ENCODE results near the gene CAST.
"Not testable (repeated sequence)": the region's sequence is repeated elsewhere in the genome, so short reads cannot be mapped to it uniquely, and the experiment has no call there.

The CAST gene

DNA sequence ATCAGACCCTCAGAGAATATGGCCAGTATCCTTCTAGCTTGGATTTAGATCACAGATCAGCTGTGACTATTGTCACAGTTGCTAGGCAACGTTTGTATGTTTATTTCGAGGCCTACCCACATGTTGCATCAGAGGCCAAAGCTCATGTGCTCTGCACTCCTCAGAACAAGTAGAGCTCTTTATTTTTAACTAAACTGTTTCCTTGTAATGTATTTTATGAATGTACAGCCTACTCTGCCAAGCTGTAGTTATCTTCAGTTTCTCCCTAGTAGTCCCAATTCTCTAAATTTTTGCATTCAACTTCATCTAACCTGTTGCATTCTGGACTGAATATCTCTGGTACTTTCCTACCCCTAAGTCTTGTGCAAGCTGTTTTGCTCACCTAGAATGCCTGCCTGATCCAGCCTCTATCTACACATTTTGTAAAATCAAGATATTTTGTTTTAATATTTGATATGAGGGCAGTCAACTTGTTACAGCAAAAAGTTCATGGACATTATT lies 52.8 kb downstream of the CAST start:
- DNase-seq = peak; percentile 40

DNA sequence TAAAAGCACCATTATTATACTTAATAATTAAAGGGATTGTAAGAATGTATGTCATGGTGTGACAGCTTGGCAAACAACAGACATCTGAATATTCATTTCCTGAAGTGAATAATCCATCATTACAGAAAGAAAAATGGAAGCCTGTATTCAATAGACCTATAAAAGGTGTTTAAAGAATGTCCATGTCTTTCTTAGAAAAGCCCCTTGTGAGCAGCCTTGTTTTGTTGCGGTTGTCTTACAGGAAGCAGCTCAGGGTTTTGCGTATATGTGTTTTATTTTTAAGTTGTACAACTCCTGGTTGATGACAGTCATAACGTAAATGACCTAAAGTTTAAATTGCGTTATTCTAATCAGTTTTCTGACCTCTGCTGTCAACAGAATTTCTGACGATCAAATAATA lies 53.8 kb downstream of the CAST start:
- DNase-seq = no peak

DNA sequence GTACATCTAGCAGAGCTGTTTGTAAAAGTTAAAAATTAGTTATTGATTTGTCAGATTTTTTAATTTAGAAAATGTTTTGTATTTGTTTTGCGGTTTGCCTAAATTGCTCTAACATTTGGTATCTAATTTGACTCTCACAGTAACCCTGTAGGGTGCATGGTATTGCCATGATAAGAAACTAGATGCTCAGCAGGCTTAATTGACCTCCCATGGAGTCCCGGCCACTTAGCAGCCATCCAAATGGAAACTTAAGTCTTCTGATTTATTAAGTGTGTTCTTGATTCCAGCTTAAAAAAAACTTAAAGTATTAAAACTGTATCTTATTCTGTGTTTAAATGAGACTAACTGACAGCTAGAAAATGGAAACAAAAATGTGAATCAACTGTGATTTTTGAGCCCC lies 54.5 kb downstream of the CAST start:
- no peak for DNase-seq

DNA sequence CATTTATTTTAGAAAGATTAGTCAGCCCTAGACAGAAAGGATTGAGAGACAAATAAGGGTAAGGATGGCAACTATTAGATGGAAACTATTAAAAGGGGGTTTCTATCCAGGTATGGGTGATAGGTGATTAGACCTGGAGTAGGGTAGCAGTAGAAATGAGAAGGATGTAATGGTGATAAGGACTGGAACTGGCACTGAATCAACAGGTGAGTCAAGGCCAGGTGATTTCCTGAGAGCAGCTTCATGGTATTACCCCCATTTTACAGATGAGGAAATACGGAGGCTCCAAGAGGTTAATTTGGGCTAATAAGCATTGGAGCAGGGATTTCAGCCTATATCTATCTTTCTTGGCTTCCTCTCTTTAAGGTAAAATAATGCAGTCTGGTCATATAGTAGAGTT lies 55.7 kb downstream of the CAST start:
- DNase-seq = no peak

DNA sequence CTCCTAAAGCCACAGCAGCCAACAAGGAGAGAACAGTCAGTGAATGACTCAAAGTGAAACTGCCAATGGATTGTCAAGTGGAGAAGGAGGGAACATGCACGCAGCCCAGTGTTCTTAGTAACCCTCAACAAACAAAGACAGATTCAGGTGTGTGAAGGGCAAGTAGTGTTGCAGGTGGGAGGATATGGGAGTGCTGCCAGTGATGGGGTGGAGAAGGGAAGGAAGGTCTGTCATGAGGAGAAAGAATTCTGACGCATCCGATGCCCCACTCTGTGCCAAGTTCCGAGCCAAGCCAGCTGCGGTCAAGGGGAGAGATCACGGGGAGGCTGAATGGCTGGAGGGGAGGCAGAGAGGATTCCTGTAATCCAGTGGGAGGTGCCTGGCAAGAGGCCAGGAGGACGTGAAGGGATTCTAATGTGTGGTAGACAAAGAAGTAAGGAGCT lies 56.5 kb downstream of the CAST start:
- peak; percentile 64 for DNase-seq

DNA sequence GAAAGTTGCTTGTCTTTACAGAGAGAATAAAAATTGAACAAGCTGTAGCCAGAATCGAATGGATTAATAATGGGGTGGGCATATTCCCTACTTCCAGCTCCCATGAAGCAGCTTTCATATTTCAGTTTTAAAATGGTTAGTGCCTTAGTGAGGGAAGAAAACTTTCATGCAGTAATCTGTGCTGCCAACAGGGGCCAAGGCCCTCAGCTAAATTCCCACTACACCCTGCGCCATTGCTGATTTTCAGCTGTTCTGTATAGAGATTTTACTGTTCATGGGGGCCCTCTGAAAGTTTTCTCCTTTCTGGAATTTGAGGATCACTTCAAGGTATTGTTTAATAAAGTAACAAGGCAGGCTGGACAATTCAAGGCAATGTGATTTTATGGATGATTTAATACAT lies 58.2 kb downstream of the CAST start:
- DNase-seq = no peak

DNA sequence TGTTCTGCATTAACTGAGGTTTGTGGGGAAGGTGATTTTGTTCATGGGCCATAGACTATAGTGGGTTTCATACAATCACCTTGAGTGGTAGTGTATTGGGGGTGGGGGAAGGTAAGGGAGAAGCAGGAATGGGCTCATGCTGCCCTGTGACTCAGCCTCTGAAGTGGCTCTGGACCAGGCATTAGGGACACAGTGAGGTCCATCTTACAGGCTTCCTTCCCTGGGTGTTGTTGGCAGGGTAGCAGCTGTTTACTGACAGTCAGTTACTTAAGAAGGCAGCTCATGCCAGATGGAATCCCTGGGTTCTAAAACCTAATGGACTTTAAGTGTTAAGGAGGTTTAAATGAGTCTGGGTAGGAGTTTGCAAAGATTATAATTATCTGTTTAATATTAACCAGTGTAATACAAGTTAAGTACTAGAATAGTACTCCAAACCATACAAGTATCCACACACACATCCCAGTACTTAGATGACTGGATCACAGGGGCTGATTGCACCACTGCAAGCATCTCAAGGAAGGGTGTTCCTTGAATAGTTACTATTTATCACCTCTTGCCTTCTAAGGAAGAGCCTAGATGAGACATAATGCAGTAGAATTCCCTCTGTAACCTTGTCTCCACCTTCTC lies 59.3 kb downstream of the CAST start:
- DNase-seq = no peak

DNA sequence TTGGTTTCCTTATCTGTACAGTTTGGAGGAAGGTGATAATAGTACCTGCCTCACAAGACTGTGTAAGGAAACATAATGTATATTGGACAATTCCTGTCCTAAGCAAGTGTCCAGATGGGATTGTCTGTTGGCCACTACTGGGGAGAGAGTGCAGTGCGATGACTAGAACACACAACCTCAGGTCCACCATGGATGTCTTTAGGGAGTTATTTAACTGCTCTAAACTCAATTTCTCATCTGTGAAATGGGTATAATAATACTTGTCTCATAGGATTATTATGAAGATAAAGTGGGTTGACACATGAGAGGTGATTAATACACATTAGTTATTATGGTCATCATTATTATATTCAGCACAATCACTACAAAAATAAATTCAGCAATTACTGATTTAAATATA lies 63.1 kb downstream of the CAST start:
- DNase-seq = no peak

DNA sequence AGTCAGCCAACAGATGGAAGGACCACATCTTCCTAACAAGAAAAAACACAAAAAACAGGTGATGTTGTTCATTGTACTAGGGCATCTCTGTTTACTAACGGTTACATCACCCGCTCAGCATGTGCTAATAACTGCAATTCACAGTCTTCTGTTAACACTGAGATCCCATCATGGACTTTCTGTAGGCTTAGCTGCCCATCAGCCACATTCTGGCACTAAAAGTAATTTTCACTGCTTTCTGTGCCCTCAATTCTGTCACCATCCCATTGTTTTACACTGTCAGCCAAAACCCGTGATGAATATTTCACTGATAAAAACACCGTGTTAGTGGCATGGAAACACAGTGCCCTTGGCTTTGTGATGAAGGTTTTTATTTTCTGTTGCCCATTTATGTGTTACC lies 64.6 kb downstream of the CAST start:
- DNase-seq = no peak

DNA sequence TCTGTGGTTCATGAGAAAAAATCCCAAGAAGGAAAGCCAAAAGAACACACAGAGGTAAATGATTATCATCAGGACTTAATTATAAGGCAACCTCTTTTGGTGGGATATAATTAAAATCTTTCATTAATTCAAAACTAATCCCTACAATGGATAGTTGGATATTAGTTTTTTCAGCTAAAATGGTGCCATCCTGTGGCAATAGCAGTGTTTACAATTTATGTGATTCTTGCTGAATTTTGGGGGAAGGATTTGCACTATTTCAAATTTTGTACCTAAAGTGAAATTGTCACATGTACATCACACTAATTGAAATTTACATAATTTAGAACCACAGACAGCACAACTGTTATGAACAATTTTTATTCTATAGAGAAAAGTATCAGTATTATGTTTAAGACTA lies 67.0 kb downstream of the CAST start:
- no peak for DNase-seq

DNA sequence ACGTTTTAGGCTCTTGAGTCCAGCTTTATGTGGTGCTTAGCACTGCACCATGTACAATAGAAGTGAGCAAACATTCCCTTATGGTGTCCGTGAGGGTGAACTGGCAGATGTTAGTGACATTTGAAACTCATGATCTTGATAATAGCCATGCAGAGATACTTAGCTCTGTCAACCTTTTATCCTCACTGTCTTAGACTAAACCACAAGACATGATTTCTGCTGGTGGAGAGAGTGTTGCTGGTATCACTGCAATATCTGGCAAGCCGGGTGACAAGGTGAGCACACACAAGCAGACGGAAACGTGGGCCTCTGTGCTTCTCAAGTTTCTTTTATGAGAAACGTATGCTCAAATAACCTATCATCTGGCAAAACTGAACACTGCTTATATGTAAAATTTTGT lies 68.4 kb downstream of the CAST start:
- DNase-seq = no peak

DNA sequence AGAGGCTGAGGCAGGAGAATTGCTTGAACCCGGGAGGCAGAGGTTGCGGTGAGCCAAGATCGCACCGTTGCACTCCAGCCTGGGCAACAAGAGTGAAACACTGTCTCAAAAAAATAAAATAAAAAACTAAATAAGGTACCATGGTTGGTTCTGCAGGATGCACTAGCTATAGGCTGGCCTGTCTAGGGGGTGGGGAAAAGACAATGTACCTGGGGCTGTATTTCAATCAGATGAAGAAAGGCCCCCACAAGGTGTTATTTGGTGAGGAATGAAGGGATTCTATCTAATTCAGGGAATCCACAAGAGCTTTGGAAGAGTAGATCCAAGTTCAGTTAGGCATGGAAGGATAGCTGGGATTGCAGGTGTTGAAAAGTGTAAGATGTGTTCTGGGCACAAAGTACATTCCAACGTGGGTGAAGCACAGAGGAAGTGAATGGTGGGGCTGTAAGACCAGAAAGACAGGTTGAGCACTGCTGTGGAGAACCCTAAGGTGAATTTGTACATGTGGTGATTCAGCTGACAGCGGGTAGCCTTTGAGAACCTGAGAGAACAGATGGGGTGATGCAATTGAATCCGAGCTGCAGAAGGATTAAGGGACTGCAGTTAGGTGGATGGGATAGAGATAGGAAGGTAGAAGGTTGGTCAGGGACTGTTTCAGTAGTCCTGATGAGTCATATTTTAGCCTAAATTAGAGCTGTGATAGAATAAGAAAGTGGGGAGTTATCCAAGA lies 71.8 kb downstream of the CAST start:
- DNase-seq = no peak

DNA sequence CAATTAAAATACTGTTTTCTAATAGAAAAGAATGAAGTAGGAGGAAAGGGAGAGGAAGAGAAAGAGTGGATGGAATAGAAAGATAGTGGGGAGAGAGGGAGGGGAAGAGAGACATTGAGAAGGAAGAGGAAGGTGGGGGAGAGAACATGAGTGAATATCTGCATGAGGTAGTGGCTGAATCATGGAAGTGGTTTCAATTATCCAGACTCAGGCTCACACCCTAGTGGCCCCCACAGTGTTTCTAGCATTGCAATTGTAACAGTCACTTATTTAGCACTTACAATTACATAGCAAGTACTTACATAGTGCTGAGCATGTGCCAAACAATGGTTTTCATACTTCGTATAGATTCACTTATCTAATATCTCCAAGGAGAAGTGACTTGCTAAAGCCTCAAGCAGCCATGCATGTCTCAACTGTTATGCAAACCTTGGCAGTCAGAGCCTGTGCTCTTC lies 72.7 kb downstream of the CAST start:
- DNase-seq = peak; percentile 34

DNA sequence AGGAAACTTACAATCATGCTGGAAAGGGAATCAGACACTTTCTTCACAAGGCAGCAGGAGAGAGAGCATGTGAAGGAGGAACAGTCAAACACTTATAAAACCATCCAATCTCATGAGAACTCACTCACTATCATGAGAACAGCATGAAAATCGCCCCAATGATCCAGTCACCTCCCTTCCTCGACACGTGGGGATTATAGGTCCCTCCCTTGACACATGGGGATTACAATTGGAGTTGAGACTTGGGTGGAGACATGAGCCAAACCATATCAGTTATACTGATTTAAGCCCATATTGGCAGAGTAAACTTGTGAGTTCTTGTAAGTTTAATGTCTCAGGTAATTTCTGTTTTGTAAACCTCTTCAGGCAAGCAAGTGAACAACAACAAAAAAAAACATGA lies 74.8 kb downstream of the CAST start:
- no peak for DNase-seq

DNA sequence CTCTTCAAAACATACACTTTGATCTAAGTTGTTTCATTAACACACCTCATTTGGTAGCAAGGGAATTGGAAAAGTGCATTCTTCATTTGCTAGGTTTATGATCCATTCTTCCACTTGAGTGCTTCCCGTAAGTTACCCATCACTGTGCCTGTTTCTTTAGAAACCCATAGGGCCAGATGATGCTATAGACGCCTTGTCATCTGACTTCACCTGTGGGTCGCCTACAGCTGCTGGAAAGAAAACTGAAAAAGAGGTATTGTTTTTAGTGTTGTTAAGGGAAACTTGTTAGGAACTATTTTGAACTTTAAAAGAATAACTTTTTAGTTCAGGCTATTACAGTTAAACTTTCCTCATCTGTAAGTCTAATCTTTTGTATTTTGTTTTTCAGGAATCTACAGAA lies 78.9 kb downstream of the CAST start:
- DNase-seq = no peak

DNA sequence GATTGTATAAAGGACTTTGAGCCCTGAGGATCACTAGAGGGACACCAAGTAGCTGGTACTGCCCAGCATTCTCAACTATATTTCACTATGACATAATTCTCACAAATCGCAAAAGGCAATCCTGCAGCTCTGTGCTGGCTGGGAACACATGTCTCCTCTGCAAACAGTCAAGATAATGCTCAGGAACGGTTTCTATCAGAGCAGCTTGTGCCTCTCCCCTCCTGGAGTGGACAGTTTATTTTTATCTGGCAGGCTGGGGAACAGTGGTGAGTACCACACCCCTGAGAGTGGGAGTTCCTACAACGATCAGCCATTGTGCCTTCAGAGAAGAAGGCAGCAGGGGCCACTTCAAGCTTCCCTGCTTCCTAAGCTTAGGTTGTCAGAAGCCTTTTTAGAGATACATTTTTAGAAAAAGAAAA lies 79.7 kb downstream of the CAST start:
- DNase-seq = no peak

DNA sequence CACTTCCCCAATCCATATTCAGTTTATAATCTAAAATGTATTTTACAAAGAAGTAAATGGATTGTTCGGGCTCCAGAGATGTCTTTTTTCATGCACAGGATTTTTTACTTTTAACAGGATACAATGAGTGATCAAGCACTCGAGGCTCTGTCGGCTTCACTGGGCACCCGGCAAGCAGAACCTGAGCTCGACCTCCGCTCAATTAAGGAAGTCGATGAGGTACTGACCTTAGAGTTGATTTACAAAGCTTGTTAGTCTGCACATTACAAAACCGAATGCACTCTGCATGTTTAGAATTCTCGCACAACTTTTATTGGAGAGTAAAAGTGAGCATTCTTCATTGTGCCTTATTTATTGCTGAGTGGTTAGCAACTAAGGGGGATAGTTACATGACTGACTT lies 80.4 kb downstream of the CAST start:
- DNase-seq = no peak

DNA sequence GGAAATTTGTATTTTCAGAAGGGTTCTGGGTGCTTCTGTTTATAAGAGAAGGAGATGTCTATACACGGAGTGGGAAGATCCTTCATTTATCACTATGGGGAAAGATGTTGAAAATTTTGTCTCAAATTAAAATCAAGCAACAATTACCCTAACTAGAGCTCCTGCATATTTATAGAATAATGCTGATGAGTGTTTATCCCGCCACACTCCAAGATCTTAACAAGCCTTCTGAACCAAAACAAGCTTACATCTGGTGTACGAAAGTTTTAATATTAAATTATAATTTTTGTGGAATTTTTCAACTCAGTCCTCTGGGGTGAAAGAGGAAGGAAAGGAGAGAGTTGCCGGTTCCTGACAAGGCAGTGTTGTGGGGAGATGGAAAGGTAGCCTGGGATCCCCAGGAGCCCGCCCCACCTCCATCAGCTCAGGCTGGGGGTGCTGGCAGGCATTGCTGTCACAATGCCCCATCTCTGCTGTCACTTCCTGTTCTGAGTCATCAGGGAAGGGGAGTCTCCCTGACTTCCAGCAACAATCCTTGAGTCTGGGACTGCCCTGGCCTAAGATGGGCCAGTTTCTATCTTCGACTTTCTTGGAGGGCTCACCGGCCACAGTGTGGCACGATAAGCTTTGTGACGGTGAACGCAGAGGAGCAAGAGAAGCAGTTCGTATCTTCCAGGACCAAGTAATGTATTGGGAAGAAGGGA lies 81.0 kb downstream of the CAST start:
- DNase-seq = no peak

DNA sequence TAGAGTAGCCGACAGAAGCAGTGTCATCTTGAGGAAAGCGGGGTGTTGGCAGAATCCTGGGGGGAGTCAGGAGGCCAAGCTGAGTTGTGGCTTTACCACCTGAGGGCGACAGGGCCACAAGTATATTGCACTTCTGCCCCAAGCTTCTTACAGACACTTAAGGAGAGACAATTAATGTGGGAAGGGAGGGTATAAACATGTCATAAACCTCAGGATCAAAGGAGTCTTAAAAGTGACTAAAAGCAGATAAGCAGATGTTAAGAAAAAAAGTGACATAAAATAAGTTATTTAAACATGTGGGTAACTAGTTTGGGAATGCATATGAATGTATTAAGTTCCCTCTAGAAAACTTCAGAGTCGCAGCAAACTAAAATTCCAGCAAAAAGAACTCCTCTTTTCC lies 81.6 kb downstream of the CAST start:
- no peak for DNase-seq

DNA sequence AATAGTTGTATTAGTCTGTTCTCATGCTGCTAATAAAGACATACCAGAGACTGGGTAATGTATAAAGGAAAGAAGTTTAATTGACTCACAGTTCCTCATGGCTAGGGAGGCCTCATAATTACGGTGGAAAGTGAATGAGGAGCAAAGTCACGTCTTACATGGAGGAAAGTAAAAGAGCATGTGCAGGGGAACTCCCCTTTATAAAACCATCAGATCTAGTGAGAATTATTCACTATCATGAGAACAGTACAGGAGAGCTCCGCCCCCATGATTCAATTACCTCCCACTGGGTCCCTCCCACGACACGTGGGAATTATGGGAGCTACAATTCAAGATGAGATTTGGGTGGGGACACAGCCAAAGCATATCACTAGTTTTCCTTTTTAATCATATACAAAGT lies 82.0 kb downstream of the CAST start:
- not testable (repeated sequence) for DNase-seq

DNA sequence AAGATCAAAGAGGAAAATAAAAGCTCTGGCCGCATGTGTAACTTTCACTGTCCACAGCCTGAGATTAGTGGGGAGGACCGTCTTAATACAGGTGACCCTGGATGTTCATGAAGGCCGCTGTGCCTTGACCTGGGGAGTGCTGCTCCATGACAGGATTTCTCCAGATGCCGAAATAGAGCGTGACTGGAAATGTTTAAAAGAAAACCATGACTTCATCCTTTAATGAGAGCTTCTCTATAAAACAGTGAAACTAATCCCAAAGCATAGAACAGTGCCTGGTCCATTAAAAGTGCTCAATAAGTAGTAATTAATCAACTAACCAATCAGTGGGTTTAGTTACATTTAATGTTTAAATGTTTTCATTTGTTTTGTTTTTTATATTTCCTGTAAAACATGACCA lies 82.8 kb downstream of the CAST start:
- no peak for DNase-seq

DNA sequence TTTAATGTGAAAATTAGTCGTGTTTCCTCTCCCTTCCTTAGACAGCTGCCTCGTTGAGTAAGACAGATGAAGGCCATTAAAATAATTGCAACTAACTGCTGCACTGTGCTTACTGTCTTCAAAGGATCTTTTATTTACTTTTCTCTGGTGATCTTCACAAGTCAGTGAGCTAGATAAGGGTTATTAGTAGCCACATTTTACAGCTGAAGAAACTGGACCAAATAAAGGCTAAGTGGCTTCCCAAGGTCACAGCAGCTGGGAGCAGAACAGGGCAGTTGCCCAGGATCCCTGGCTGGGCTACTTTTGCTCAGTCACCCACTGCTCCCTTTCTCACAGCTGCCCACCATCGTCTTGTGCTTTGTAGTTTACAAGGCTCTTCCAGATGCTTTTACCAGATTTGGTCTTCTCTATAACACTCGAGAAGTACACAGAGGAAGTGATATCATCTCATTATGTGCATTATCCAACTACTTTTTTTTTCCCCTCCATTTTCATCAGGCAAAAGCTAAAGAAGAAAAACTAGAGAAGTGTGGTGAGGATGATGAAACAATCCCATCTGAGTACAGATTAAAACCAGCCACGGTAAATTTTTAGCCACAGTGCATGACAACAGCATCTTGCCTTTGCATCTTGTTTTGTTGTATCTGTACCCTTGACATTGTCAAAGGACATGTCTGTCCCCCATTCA lies 83.8 kb downstream of the CAST start:
- DNase-seq = no peak

DNA sequence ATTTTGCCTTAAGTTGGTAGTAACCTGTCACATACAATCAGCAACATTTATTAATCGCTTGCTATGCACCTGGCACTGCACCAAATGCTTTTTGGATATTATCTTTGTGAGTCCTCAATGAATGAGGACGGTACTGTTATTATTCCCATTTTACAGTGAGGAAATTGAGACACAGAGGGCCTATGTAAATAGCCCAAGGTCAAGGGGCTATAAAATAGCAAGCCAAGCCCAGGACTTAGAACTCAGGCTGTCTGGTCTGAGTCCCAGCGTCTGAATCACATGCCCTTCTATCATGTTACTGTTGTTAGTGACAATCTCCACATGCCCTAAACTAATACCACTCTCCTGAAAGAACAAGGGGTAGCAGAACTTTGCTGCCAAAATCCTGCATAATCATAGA lies 85.5 kb downstream of the CAST start:
- DNase-seq = no peak

All from kidney glomerular epithelial cell (primary cell).